ENCODE results near the gene FTL. TPM values are rescaled to one million over a fixed set of nuclear protein-coding genes. Genes with fewer than 3 reads are reported as not detected.

The FTL gene
- total RNA-seq, 3 donors from 2014 or later: 1,659 to 1,792 (median 1,691) TPM

DNA sequence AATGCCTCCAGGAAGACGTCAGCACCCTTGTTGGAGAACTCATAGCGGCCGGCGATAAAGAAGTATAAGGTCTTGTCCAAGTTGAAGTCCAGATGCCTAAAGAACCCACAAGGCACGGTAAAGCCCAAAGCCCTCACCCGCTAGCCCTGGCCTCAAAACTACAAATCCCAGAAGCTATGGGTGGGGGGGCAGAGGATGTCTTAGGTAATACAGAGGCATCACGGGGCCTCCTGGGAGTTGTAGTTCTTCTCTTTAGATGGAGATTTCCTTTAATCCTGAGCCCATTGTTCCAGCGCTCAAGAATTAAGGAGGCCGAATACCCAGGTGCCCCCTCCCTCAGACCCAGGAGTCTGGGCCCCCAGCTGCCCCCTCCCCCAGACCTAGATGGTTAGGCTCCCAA lies 17.2 kb downstream of the FTL start:
- H3K4me1 ChIP-seq (ENCODE audit: low read depth): peaks cover 3% of the 10 kb centered on the region
- H3K4me3 ChIP-seq: no peak overlapping the region
- no peak for ATAC-seq
- DNase-seq: no peak
- TF ChIP-seq, protein P1, sequence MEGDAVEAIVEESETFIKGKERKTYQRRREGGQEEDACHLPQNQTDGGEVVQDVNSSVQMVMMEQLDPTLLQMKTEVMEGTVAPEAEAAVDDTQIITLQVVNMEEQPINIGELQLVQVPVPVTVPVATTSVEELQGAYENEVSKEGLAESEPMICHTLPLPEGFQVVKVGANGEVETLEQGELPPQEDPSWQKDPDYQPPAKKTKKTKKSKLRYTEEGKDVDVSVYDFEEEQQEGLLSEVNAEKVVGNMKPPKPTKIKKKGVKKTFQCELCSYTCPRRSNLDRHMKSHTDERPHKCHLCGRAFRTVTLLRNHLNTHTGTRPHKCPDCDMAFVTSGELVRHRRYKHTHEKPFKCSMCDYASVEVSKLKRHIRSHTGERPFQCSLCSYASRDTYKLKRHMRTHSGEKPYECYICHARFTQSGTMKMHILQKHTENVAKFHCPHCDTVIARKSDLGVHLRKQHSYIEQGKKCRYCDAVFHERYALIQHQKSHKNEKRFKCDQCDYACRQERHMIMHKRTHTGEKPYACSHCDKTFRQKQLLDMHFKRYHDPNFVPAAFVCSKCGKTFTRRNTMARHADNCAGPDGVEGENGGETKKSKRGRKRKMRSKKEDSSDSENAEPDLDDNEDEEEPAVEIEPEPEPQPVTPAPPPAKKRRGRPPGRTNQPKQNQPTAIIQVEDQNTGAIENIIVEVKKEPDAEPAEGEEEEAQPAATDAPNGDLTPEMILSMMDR (IDR thresholded peaks at IDR 0.05): no peak
- intact Hi-C loops (cut with DNase I, micrococcal nuclease): no loop called here
- no peaks in the 10 kb centered on the region for H3K36me3 ChIP-seq (ENCODE audit: low read depth)
- no peaks in the 10 kb centered on the region for H3K9me3 ChIP-seq

GRCh38 chr19:48985711-48986110 lies 20.6 kb downstream of the FTL start:
- H3K36me3 ChIP-seq (ENCODE audit: low read depth): no peaks in the 10 kb centered on the region
- no peak overlapping the region for H3K4me3 ChIP-seq
- ATAC-seq: no peak
- intact Hi-C loops (cut with DNase I, micrococcal nuclease): no loop called here
- no peaks in the 10 kb centered on the region for H3K9me3 ChIP-seq
- no peak for DNase-seq
- no peaks in the 10 kb centered on the region for H3K4me1 ChIP-seq (ENCODE audit: low read depth)
- TF ChIP-seq, protein P1 (IDR thresholded peaks at IDR 0.05): no peak

DNA sequence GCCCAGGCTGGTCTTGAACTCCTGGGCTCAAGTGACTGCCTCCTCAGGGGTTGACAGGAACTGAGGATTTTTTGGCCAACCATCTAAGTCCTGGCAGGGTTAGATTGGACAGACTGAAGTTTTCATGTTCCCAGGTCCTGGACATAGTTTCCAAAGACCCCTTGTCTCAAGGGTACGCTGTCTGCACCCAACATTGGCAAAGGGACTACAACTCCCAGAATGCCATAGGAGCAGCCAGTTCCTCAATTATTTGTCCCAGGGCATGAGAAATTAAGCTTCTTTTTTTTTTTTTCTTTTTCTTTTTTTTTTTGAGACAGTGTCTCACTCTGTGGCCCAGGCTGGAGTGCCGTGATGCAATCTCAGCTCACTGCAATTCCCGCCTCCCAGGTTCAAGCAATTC lies 21.1 kb downstream of the FTL start:
- TF ChIP-seq, protein P1 (IDR thresholded peaks at IDR 0.05): no peak
- no peak for ATAC-seq
- DNase-seq: no peak
- no peaks in the 10 kb centered on the region for H3K36me3 ChIP-seq (ENCODE audit: low read depth)
- H3K4me1 ChIP-seq (ENCODE audit: low read depth): peaks cover 2% of the 10 kb centered on the region
- intact Hi-C loops (cut with DNase I, micrococcal nuclease): no loop called here
- no peak overlapping the region for H3K4me3 ChIP-seq
- H3K9me3 ChIP-seq: no peaks in the 10 kb centered on the region

DNA sequence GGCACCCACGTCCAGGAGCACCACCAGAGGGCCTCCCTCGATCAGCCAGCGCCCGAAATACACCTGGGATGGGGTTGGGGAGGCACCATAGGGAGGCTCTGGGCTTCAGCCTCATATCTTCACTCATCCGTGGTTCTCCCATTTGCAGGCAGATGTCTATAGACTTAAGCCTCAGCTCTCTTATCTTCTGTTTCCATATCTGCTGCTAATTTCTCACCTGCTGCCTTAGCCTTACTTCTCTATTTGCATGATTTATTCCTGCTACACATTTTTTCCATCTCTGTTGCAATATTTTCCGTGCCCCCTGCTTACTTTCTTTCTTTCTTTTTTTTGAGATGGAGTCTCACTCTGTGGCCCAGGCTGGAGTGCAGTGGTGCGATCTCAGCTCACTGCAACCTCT lies 22.2 kb downstream of the FTL start:
- no peak overlapping the region for H3K4me3 ChIP-seq
- no peak for ATAC-seq
- TF ChIP-seq, protein P1 (IDR thresholded peaks at IDR 0.05): no peak
- intact Hi-C loops (cut with DNase I, micrococcal nuclease): no loop called here
- no peaks in the 10 kb centered on the region for H3K9me3 ChIP-seq
- no peak for DNase-seq
- peaks cover 12% of the 10 kb centered on the region for H3K4me1 ChIP-seq (ENCODE audit: low read depth)
- H3K36me3 ChIP-seq (ENCODE audit: low read depth): no peaks in the 10 kb centered on the region

- Histone ChIP-seq H3K4me3 (no peak overlapping the region), H3K4me1 (ENCODE audit: low read depth) (peaks cover 12% of the 10 kb centered on the region), H3K9me3 (no peaks in the 10 kb centered on the region), H3K36me3 (ENCODE audit: low read depth) (no peaks in the 10 kb centered on the region)
- ATAC-seq (no peak), DNase-seq (no peak)
- intact Hi-C loops (cut with DNase I, micrococcal nuclease): no loop called here
- TF ChIP-seq, protein P1 (IDR thresholded peaks at IDR 0.05): no peak
These were observed 23.2 kb downstream of the FTL start for GRCh38 chr19:48988286-48988685.

DNA sequence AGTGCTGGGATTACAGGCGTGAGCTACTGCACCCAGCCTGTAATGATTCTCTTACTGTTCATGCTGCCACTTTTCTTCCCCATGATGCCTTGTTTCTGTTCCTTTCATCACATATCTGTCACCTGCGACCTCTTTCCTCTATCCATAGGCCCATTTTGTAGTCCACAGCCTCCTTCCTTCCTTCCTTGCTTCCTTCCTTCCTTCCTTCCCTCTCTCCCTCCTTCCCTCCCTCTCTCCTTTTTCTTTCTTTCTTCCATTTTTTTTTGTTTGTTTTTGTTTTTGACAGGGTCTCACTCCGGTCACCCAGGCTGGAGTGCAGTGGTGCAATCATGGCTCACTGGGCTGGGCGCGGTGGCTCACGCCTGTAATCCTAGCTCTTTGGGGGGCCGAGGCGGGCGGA lies 23.8 kb downstream of the FTL start:
- Histone ChIP-seq H3K4me1 (ENCODE audit: low read depth) (peaks cover 12% of the 10 kb centered on the region), H3K36me3 (ENCODE audit: low read depth) (no peaks in the 10 kb centered on the region), H3K4me3 (no peak overlapping the region), H3K9me3 (no peaks in the 10 kb centered on the region)
- intact Hi-C loops (cut with DNase I, micrococcal nuclease): no loop called here
- no peak for DNase-seq
- ATAC-seq: no peak
- TF ChIP-seq, protein P1 (IDR thresholded peaks at IDR 0.05): no peak

All from mucosa of descending colon (tissue), 3 donors.